Fibroblast of lung (primary cell): ENCODE data around the gene WDR86.

Experiments used
- EZH2 ChIP-seq: IDR thresholded peaks from 2 replicates; pipeline ENCODE4 v1.5.1; 2012; ENCODE audit warnings: low read length, control low read depth, mild to moderate bottlenecking; ENCODE audit errors: missing control alignments
- TF ChIP-seq, protein P1 (sequence below), 2 donors: IDR thresholded peaks in 1 of 2; conservative IDR thresholded peaks in 1 of 2; 1 replicate in 1 of 2; 2 replicates in 1 of 2; pipeline ENCODE4 v1.5.1; 2011 to 2012; ENCODE audit warnings: low read length in 2 of 2, control low read depth in 1 of 2, inconsistent platforms in 1 of 2, low read depth in 1 of 2, mild to moderate bottlenecking in 1 of 2

- TF ChIP-seq EZH2: no peak
- TF ChIP-seq, protein P1, sequence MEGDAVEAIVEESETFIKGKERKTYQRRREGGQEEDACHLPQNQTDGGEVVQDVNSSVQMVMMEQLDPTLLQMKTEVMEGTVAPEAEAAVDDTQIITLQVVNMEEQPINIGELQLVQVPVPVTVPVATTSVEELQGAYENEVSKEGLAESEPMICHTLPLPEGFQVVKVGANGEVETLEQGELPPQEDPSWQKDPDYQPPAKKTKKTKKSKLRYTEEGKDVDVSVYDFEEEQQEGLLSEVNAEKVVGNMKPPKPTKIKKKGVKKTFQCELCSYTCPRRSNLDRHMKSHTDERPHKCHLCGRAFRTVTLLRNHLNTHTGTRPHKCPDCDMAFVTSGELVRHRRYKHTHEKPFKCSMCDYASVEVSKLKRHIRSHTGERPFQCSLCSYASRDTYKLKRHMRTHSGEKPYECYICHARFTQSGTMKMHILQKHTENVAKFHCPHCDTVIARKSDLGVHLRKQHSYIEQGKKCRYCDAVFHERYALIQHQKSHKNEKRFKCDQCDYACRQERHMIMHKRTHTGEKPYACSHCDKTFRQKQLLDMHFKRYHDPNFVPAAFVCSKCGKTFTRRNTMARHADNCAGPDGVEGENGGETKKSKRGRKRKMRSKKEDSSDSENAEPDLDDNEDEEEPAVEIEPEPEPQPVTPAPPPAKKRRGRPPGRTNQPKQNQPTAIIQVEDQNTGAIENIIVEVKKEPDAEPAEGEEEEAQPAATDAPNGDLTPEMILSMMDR (conservative IDR thresholded peaks at IDR 0.05 in 1 of 2, IDR thresholded peaks at IDR 0.05 in 1 of 2; ENCODE audit: low read depth in 1 of 2, low read length in 2 of 2): no peak
Observed at GRCh38 chr7:151408498-151408838, 1.4 kb downstream of the WDR86 start.
